Activated B cell treated with CpG ODN at 0.5 μM for 24 hours (primary cell): ENCODE results near the gene MTIF3. TPM values are rescaled to one million over a fixed set of nuclear protein-coding genes. Genes with fewer than 3 reads are reported as not detected.

Experiments used
- ATAC-seq: fragments of 200-7000 bp; cut with Tn5 transposase; one replicate; pipeline ENCODE4 v1.10.0; 2021; ENCODE audit warnings: low read depth, mild to moderate bottlenecking, moderate library complexity
- CTCF ChIA-PET: fragments of 350-600 bp; sonication (Branson Sonifier 250); formaldehyde crosslinking; loops from one replicate; lab custom pipeline; 2021; ENCODE audit warnings: antibody characterized with exemption; lab: Charles Lee
- POLR2A ChIA-PET: fragments of 350-600 bp; sonication (Branson Sonifier 250); formaldehyde crosslinking; loops from one replicate; lab custom pipeline; 2021; ENCODE audit warnings: antibody characterized with exemption; lab: Charles Lee
- DNase-seq: peaks from one replicate; pipeline ENCODE4 v3.0.0; 2022
- H3K27ac Mint-ChIP-seq: one replicate; pipeline ENCODE4 v1.8.0; 2020; ENCODE audit warnings: mixed read lengths
- H3K27me3 Mint-ChIP-seq: one replicate; pipeline ENCODE4 v1.8.0; 2021; ENCODE audit warnings: mixed read lengths
- H3K36me3 Mint-ChIP-seq: one replicate; pipeline ENCODE4 v1.8.0; 2021; ENCODE audit warnings: low read depth, mixed read lengths
- H3K4me1 Mint-ChIP-seq: one replicate; pipeline ENCODE4 v1.8.0; 2021; ENCODE audit warnings: mixed read lengths
- H3K4me3 Mint-ChIP-seq: one replicate; pipeline ENCODE4 v1.8.0; 2020; ENCODE audit warnings: mild to moderate bottlenecking, mixed read lengths
- H3K9me3 Mint-ChIP-seq: one replicate; pipeline ENCODE4 v1.8.0; 2020; ENCODE audit warnings: mixed read lengths
- intact Hi-C: fragments of 100-400 bp; cut with micrococcal nuclease; formaldehyde crosslinking; loops from one replicate; pipeline ENCODE4 v1.15.1; 2024
- total RNA-seq: library from RNA; stranded (reverse); gene quantifications from 2 replicates; pipeline ENCODE4 v1.2.3, GENCODE V29; 2022
- TF ChIP-seq, protein P1 (sequence below): fragments of 200-600 bp; IDR thresholded peaks from one replicate; pipeline ENCODE4 v1.8.0; 2022; ENCODE audit warnings: antibody characterized with exemption, mild to moderate bottlenecking

Gene MTIF3
- total RNA-seq, 1 donor from 2014 or later, result 50.1 TPM

DNA sequence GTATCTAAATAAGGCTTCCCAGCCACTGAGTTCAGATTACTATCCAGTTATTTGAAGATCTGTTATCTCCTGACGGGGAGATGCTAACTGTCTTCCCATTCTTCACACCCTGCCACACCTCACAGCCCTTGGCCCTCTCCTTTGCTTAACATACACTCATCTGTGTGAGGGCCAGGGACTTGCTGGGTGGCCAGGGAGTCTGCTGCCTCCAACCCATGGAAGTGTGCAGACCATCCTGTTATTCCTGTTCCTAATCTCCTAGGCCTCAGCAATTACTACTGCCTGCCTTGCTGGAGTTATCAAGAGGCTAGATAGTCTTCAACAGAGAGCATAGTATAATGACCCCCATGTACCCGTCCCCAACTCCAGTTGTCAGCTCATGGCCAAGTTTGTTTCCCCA is 62.1 kb downstream of the MTIF3 start:
- Mint-ChIP-seq H3K27ac (no peak overlapping the region), H3K9me3 (no peaks in the 10 kb centered on the region), H3K27me3 (peaks cover 6% of the 10 kb centered on the region), H3K36me3 (no peaks in the 10 kb centered on the region), H3K4me1 (no peaks in the 10 kb centered on the region), H3K4me3 (no peak overlapping the region)
- intact Hi-C loops, result no loop called here
- no peak for DNase-seq
- ChIA-PET POLR2A (no interaction called here), CTCF (no interaction called here)
- ATAC-seq, result no peak
- TF ChIP-seq, protein P1, sequence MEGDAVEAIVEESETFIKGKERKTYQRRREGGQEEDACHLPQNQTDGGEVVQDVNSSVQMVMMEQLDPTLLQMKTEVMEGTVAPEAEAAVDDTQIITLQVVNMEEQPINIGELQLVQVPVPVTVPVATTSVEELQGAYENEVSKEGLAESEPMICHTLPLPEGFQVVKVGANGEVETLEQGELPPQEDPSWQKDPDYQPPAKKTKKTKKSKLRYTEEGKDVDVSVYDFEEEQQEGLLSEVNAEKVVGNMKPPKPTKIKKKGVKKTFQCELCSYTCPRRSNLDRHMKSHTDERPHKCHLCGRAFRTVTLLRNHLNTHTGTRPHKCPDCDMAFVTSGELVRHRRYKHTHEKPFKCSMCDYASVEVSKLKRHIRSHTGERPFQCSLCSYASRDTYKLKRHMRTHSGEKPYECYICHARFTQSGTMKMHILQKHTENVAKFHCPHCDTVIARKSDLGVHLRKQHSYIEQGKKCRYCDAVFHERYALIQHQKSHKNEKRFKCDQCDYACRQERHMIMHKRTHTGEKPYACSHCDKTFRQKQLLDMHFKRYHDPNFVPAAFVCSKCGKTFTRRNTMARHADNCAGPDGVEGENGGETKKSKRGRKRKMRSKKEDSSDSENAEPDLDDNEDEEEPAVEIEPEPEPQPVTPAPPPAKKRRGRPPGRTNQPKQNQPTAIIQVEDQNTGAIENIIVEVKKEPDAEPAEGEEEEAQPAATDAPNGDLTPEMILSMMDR, result no peak

Other genes starting within 250 kb of the MTIF3 start
- 1,996 and 2,528 TPM in 2 replicates for gene RPL21, start 199.0 kb downstream of the MTIF3 start, total RNA-seq
- 1.4 and 2.0 TPM in 2 replicates for gene RASL11A, start 179.7 kb downstream of the MTIF3 start, total RNA-seq
- 119 and 134 TPM in 2 replicates for gene GTF3A, start 25.9 kb downstream of the MTIF3 start, total RNA-seq
- gene LNX2, start 170.0 kb upstream of the MTIF3 start, total RNA-seq, result 6.1 and 7.1 TPM in 2 replicates
- gene POLR1D, start 171.3 kb upstream of the MTIF3 start, total RNA-seq, result 114 and 121 TPM in 2 replicates